ENCODE results near the gene NALCN. TPM values are rescaled to one million over a fixed set of nuclear protein-coding genes. Genes with fewer than 3 reads are reported as not detected.

Gene NALCN
- total RNA-seq, 6 experiments from 2014 or later, result 4.0 to 6.1 (median 5.0) TPM

DNA sequence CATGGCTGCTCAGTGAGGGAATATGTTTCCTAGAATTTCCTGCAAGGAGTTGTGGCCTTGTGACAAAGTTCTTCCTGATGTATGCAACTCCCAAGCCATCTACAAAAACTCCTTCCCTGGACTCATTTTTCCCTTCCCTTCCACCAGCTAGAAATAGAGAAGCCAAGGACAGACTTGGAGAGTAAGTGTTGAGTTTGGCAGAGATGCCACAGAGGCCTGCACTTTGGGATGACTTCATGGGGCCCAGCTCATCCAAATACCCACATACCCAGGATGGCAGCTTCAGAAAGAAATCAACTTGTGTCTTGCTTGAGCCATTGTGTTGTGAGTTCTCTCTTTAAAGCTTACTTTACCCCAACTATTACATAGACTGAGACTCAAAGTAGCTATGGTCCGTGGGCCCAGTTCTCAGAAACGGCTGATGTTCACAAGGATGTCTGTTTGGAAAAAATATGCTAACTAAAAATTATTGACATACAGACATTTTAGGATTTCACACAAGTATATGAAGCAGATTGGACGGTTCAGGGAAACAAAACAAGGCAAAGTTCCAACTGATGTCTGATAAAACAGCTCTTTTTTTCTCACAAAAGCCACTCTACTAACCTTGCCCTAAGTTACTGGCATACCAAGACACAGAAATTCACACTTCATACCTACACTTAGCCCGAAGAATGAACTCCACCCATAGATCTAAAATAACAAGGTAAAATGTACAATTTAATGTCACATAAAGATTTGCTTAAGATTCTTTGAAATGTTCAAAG is 107.9 kb downstream of the NALCN start:
- TF ChIP-seq, protein P1, sequence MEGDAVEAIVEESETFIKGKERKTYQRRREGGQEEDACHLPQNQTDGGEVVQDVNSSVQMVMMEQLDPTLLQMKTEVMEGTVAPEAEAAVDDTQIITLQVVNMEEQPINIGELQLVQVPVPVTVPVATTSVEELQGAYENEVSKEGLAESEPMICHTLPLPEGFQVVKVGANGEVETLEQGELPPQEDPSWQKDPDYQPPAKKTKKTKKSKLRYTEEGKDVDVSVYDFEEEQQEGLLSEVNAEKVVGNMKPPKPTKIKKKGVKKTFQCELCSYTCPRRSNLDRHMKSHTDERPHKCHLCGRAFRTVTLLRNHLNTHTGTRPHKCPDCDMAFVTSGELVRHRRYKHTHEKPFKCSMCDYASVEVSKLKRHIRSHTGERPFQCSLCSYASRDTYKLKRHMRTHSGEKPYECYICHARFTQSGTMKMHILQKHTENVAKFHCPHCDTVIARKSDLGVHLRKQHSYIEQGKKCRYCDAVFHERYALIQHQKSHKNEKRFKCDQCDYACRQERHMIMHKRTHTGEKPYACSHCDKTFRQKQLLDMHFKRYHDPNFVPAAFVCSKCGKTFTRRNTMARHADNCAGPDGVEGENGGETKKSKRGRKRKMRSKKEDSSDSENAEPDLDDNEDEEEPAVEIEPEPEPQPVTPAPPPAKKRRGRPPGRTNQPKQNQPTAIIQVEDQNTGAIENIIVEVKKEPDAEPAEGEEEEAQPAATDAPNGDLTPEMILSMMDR (IDR thresholded peaks at IDR 0.05), result no peak
- DNase-seq, result no peak
- H3K9me3 Mint-ChIP-seq, result no peaks in the 10 kb centered on the region
- peaks cover 52% of the 10 kb centered on the region for H3K4me1 Mint-ChIP-seq (ENCODE audit: low read depth)
- H3K27ac Mint-ChIP-seq, result peak overlapping the region; percentile 75
- peaks cover 6% of the 10 kb centered on the region for H3K27me3 Mint-ChIP-seq (ENCODE audit: insufficient read depth)
- peaks cover 3% of the 10 kb centered on the region; the same call in 1 of the 2 replicates for H3K36me3 Mint-ChIP-seq (ENCODE audit: low read depth)
- peak overlapping the region; percentile 50 for H3K4me3 Mint-ChIP-seq

DNA sequence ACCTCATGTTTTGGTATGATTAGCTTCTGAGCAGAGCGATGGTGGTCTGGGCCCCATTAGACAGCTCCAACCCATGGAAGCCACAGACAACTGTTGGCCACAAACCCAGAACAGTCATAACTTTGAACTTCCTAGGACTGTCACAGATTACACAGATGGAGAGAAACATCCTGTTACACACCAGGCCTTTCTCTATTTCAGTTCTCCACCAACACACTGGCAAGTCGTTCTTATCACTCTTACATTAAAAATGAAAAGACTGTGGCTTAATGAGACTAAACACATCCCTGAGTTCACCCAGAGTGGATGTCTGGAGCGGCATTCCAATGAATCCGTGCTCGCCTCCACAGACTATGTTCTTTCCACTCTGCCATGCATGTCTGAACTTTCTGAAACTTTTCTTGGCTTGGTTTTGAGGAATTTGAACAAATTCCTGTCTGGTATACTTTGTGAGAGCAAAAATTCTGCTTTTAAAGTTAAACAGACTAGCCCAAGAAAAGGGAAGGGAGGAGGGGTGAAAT is 109.1 kb downstream of the NALCN start:
- Mint-ChIP-seq H3K4me3 (peak overlapping the region; percentile 60), H3K27me3 (ENCODE audit: insufficient read depth) (peaks cover 3% of the 10 kb centered on the region), H3K36me3 (ENCODE audit: low read depth) (no peaks in the 10 kb centered on the region), H3K9me3 (no peaks in the 10 kb centered on the region), H3K4me1 (ENCODE audit: low read depth) (peaks cover 56% of the 10 kb centered on the region), H3K27ac (peak overlapping the region; percentile 80)
- DNase-seq, result peak; percentile 76
- TF ChIP-seq, protein P1 (IDR thresholded peaks at IDR 0.05), result no peak

DNA sequence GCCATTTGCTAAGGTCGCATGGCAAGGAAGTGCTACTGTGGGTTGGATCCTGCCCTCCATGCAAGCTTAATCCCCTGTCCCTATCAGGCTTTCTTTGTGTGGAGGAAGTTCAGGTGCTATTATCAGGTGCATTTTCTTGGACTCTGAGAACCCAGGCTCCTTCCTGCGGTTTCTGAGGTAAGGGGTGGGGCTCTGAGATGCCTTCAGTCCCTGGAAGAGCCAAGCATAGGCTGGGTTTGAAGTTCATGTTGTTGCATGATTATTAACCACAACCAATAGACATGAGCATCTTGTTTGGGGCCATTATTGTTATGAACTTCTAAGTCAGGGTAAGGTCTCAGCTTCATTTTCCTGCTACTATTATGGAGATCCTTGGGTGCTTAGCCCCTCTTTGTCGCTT is 109.5 kb downstream of the NALCN start:
- DNase-seq, result no peak
- TF ChIP-seq, protein P1 (IDR thresholded peaks at IDR 0.05), result no peak
- peak overlapping the region; percentile 60 for H3K4me3 Mint-ChIP-seq
- peaks cover 56% of the 10 kb centered on the region for H3K4me1 Mint-ChIP-seq (ENCODE audit: low read depth)
- H3K9me3 Mint-ChIP-seq, result no peaks in the 10 kb centered on the region
- no peaks in the 10 kb centered on the region for H3K36me3 Mint-ChIP-seq (ENCODE audit: low read depth)
- peaks cover 3% of the 10 kb centered on the region for H3K27me3 Mint-ChIP-seq (ENCODE audit: insufficient read depth)
- H3K27ac Mint-ChIP-seq, result peak overlapping the region; percentile 80

DNA sequence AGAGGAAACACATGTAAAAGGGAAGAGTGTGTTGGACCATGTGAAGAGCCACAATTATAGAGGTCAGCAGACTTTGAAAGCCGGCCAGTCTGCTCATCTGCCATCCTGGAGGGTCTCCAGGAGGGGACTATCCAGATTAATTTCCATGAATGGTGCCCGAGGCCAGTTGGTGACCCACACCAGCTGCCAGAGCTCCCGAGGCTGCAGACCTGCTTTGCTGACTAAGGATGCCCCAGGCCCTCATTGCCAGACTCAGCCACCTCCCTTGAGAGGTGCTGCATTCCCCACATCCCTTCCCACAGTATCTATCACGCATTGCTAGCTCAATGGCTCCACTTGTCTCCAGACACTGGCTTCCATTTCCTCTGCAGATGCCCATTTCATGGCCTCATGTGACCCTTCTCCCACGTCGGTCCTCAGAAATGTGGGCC is 110.3 kb downstream of the NALCN start:
- Mint-ChIP-seq H3K4me3 (no peak overlapping the region), H3K9me3 (no peaks in the 10 kb centered on the region), H3K36me3 (ENCODE audit: low read depth) (no peaks in the 10 kb centered on the region), H3K4me1 (ENCODE audit: low read depth) (peaks cover 56% of the 10 kb centered on the region), H3K27ac (no peak overlapping the region; the same call in 1 of the 2 replicates), H3K27me3 (ENCODE audit: insufficient read depth) (peaks cover 3% of the 10 kb centered on the region)
- no peak for DNase-seq
- TF ChIP-seq, protein P1 (IDR thresholded peaks at IDR 0.05), result no peak

DNA sequence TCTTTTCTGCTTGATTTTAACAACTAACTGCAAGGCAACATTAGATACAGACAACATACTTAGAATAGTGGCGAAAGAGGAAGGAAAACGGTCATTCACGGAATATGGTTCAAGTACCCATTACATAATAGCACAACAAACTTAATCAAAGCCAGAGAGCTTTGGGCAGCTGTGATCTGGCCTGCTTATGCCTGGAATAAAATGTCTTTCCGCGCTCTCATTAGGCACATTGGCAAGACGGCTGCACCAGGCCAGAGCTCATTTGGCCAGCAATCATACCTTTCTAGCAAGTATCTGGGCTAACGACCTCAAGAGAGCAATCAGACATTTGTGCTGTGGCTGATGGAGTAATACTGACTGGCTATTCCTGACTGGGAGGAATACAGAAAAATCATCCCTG is 112.8 kb downstream of the NALCN start:
- peaks cover 3% of the 10 kb centered on the region for H3K27me3 Mint-ChIP-seq (ENCODE audit: insufficient read depth)
- no peak overlapping the region for H3K27ac Mint-ChIP-seq
- no peaks in the 10 kb centered on the region for H3K9me3 Mint-ChIP-seq
- TF ChIP-seq, protein P1 (IDR thresholded peaks at IDR 0.05), result no peak
- H3K4me3 Mint-ChIP-seq, result no peak overlapping the region
- H3K36me3 Mint-ChIP-seq (ENCODE audit: low read depth), result no peaks in the 10 kb centered on the region
- peaks cover 35% of the 10 kb centered on the region for H3K4me1 Mint-ChIP-seq (ENCODE audit: low read depth)
- DNase-seq, result no peak
